HepG2 (cell line): ENCODE data around the gene TPRKB. TPM values are rescaled to one million over a fixed set of nuclear protein-coding genes. Genes with fewer than 3 reads are reported as not detected.

Experiments
- ATAC-seq: fragments of 200-7000 bp; cut with Tn5 transposase; 3 replicates; pipeline ENCODE4 v1.9.1; 2020; ENCODE audit warnings: mild to moderate bottlenecking, moderate library complexity
- BruUV-seq: library from RNA; stranded (reverse); fragments of 400-500 nt; replicated peaks from 2 replicates; lab custom pipeline; 2021; lab: Mats Ljungman, UMichigan
- CTCF ChIA-PET: fragments of 300-600 bp; formaldehyde crosslinking; extraction: SDS; loops from one replicate; lab custom pipeline; 2021; ENCODE audit warnings: low total read pairs, inconsistent platforms, low intra/inter-chr PET ratio; lab: Yijun Ruan, JAX
- POLR2A ChIA-PET: fragments of 350-600 bp; sonication (Branson Sonifier 250); formaldehyde crosslinking; loops from one replicate; lab custom pipeline; 2020; ENCODE audit warnings: antibody characterized with exemption, inconsistent platforms; lab: Yijun Ruan, JAX
- DNase-seq: peaks from one replicate; pipeline ENCODE4 v3.0.0-alpha.2; 2015; ENCODE audit warnings: low spot score
- FAIRE-seq: peaks from 3 replicates; lab custom pipeline; 2011; peaks lifted over from hg19 to GRCh38; lab: Jason Lieb, UNC
- H2AFZ ChIP-seq: one replicate; pipeline ENCODE4 v1.6.1; 2011; ENCODE audit warnings: low read length, inconsistent platforms
- H3K27ac ChIP-seq: fragments of 300-600 bp; 3 replicates; pipeline ENCODE4 v1.8.0; 2011; ENCODE audit warnings: mixed run types, mild to moderate bottlenecking, mixed read lengths, low read length, inconsistent platforms; ENCODE audit not compliant: insufficient read depth; ENCODE audit errors: extremely low read length
- H3K27me3 ChIP-seq, 2 experiments: fragments of 200-600 bp in 1 of 2; 2 replicates in 1 of 2; 3 replicates in 1 of 2; pipeline versions ENCODE4 v1.6.0 to v1.8.0; 2011; ENCODE audit warnings: low read length in 2 of 2, mild to moderate bottlenecking in 2 of 2, moderate library complexity in 2 of 2, inconsistent platforms in 1 of 2; ENCODE audit not compliant: insufficient read depth in 2 of 2, control insufficient read depth in 1 of 2
- H3K36me3 ChIP-seq, 2 experiments: fragments of 200-600 bp in 1 of 2; replicated peaks in 1 of 2; 2 replicates in 1 of 2; 3 replicates in 1 of 2; pipeline versions ENCODE4 v1.5.1 to v1.8.0; 2011; ENCODE audit warnings: low read length in 2 of 2, inconsistent platforms in 1 of 2; ENCODE audit not compliant: insufficient read depth in 2 of 2, control insufficient read depth in 1 of 2
- H3K4me1 ChIP-seq: 2 replicates; pipeline ENCODE4 v1.5.1; 2012; ENCODE audit warnings: low read length, inconsistent platforms; ENCODE audit not compliant: insufficient read depth
- H3K4me2 ChIP-seq: 2 replicates; pipeline ENCODE4 v1.6.0; 2011; ENCODE audit warnings: low read depth, low read length, inconsistent platforms
- H3K4me3 ChIP-seq, 3 experiments: fragments of 200-600 bp in 1 of 3; sonication (generic), shearing (Covaris generic) in 1 of 3; replicated peaks in 1 of 3; 2 replicates each; pipeline ENCODE4 v1.5.1; 2011 to 2016; ENCODE audit warnings: low read length in 3 of 3, inconsistent platforms in 2 of 3, low read depth in 2 of 3, mild to moderate bottlenecking in 2 of 3, control low read depth in 1 of 3, mixed read lengths in 1 of 3; ENCODE audit not compliant: insufficient read depth in 1 of 3
- H3K79me2 ChIP-seq: one replicate; pipeline ENCODE4 v1.6.1; 2011; ENCODE audit warnings: low read length, inconsistent platforms; ENCODE audit not compliant: insufficient read depth
- H3K9ac ChIP-seq: 2 replicates; pipeline ENCODE4 v1.6.0; 2011; ENCODE audit warnings: mild to moderate bottlenecking, low read depth, low read length, inconsistent platforms; ENCODE audit not compliant: insufficient read depth
- H3K9me3 ChIP-seq: 2 replicates; pipeline ENCODE4 v1.5.1; 2012; ENCODE audit warnings: mild to moderate bottlenecking, low read length
- H4K20me1 ChIP-seq: 2 replicates; pipeline ENCODE4 v1.6.0; 2011; ENCODE audit warnings: inconsistent platforms, mild to moderate bottlenecking, low read length, moderate library complexity; ENCODE audit not compliant: insufficient read depth
- JUNB ChIP-seq: sonication (generic); formaldehyde crosslinking; IDR thresholded peaks from 2 replicates; pipeline ENCODE4 v1.8.0; 2022; ENCODE audit warnings: missing genetic modification reagents, mild to moderate bottlenecking, borderline replicate concordance
- KDM5B ChIP-seq: sonication (generic); formaldehyde crosslinking; IDR thresholded peaks from 2 replicates; pipeline ENCODE4 v1.4.0; 2020; ENCODE audit warnings: missing genetic modification reagents, mild to moderate bottlenecking, borderline replicate concordance
- PHF8 ChIP-seq: sonication (generic); formaldehyde crosslinking; IDR thresholded peaks from 2 replicates; pipeline ENCODE4 v1.5.0; 2020; ENCODE audit warnings: missing genetic modification reagents
- SCMH1 ChIP-seq: sonication (generic); formaldehyde crosslinking; IDR thresholded peaks from 2 replicates; pipeline ENCODE4 v1.9.0; 2021; ENCODE audit warnings: missing genetic modification reagents, mild to moderate bottlenecking, borderline replicate concordance
- SRY ChIP-seq: sonication (generic); formaldehyde crosslinking; IDR thresholded peaks from 2 replicates; pipeline ENCODE4 v1.8.0; 2022; ENCODE audit warnings: mild to moderate bottlenecking, missing genetic modification reagents
- TBP ChIP-seq: sonication (generic); formaldehyde crosslinking; IDR thresholded peaks from 2 replicates; pipeline ENCODE4 v1.5.0; 2020; ENCODE audit warnings: missing genetic modification reagents
- ZNF124 ChIP-seq: sonication (generic); formaldehyde crosslinking; IDR thresholded peaks from 2 replicates; pipeline ENCODE4 v1.4.0; 2020; ENCODE audit warnings: missing genetic modification reagents
- ZNF235 ChIP-seq: sonication (generic); formaldehyde crosslinking; IDR thresholded peaks from 2 replicates; pipeline ENCODE4 v1.8.1; 2023; ENCODE audit warnings: mild to moderate bottlenecking, missing genetic modification reagents, borderline replicate concordance
- WGBS: methylation state at CpG from one replicate; pipeline ENCODE4 v1.1.6; 2017; ENCODE audit warnings: low lambda C conversion rate; 5-methylcytosine and 5-hydroxymethylcytosine counted together
- in situ Hi-C: cut with HindIII; loops from 2 replicates; pipeline ENCODE4 v1.10.0; 2017; ENCODE audit warnings: low pct_unique_long_range_greater_than_20kb; ENCODE audit not compliant: extremely low pct_ligation_motif_present
- intact Hi-C: fragments of 100-400 bp; cut with micrococcal nuclease; formaldehyde crosslinking; loops from one replicate; pipeline ENCODE4 v1.10.0; 2022; ENCODE audit not compliant: unreplicated experiment
- polyA plus RNA-seq, 8 experiments: library from polyadenylated mRNA; depleted of rRNA in 3 of 8; stranded (reverse) in 7 of 8; unstranded in 1 of 8; fragments of >200 nt; fragmentation: Illumina TruSeq in 4 of 8; extraction: Trizol in 4 of 8; gene quantifications; 2 replicates each; pipeline versions ENCODE4 v1.2.1 to v1.2.3, GENCODE V29; 2011 to 2016; ENCODE audit warnings: low read depth in 4 of 8, missing spikeins in 1 of 8, mixed read lengths in 1 of 8; ENCODE audit not compliant: insufficient read depth in 1 of 8
- total RNA-seq, 5 experiments: library from RNA; depleted of rRNA; stranded (reverse); fragments of >200 nt; fragmentation: Illumina TruSeq; extraction: Trizol; gene quantifications; 2 replicates each; pipeline ENCODE4 v1.2.3, GENCODE V29; 2016; ENCODE audit warnings: low read depth in 1 of 5
- TF ChIP-seq, protein P1 (sequence below): sonication (generic); formaldehyde crosslinking; IDR thresholded peaks from 2 replicates; pipeline ENCODE4 v1.4.0; 2020; ENCODE audit warnings: missing genetic modification reagents, borderline replicate concordance

TPRKB gene
- total and polyA plus RNA-seq, 2 of the 13 experiments (the other 11 are each of a cell fraction or from before 2014, with no cell fraction given), result 32.0 to 58.0 TPM

DNA sequence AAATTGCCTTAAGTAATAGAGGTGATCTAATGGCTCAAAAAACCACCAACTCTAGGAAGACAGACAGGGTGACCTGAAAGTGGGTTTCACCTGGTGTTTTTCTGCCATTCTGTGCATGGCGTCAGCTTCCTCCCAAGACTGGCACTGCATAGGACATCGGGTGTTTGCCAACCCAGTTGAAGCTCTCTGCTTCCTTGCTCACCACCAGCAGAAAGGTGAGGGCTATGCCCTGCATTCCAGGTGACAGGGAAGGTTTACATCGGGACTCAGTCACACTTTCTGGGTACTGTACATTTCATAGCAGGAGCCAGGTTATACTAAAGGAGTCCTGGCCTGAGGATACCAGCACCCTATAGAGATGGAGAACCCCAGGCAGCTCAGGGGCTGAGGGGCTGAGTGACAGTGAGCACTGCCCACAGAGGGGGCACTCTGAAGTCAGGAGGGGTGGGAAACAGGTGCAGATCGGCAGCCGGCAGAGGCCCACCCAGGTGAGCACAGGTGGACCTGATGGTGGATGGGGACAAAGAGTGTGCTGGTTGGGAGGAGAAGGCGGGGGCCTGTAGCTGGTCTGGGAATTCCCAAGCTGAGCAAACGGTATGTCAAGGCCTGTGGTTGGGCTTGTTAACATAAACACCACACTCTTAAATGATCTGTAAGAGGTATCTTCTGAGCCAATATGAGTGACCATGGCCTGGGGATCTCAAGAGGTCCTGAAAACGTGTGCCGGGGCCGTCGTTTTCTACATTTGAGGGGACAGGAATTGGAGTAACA lies 18.1 kb downstream of the TPRKB start:
- no peak overlapping the region for H3K27ac ChIP-seq
- H3K4me3 ChIP-seq, result no peak overlapping the region
- no peaks in the 10 kb centered on the region; a peak in 1 of 5 replicates for H3K27me3 ChIP-seq
- H4K20me1 ChIP-seq, result no peaks in the 10 kb centered on the region
- peak; percentile 13 for ATAC-seq
- no peaks in the 10 kb centered on the region for H3K79me2 ChIP-seq
- no TSS peak for BruUV-seq
- peaks cover 19% of the 10 kb centered on the region for H3K4me1 ChIP-seq
- 30% methylated on average over 11 of the region's 11 CpGs for WGBS
- in situ Hi-C loops (no loop called here), intact Hi-C loops (no loop called here)
- CTCF ChIA-PET, result no interaction called here
- no peak overlapping the region for H3K4me2 ChIP-seq
- DNase-seq, result no peak
- POLR2A ChIA-PET, result no interaction called here
- H3K36me3 ChIP-seq, result no peaks in the 10 kb centered on the region
- H3K9ac ChIP-seq, result no peak overlapping the region
- H3K9me3 ChIP-seq, result no peaks in the 10 kb centered on the region
- no peak for FAIRE-seq
- 0 out of 2 replicates have a peak, but pooled peaks have one; percentile 50 for TF ChIP-seq ZNF235
- TF ChIP-seq KDM5B, result 0 out of 2 replicates have a peak, but pooled peaks have one; percentile 34
- no peak for TF ChIP-seq SRY (CRISPR knock-in tag)
- TF ChIP-seq SCMH1 (CRISPR knock-in tag), result no peak
- H2AFZ ChIP-seq, result no peak overlapping the region

DNA sequence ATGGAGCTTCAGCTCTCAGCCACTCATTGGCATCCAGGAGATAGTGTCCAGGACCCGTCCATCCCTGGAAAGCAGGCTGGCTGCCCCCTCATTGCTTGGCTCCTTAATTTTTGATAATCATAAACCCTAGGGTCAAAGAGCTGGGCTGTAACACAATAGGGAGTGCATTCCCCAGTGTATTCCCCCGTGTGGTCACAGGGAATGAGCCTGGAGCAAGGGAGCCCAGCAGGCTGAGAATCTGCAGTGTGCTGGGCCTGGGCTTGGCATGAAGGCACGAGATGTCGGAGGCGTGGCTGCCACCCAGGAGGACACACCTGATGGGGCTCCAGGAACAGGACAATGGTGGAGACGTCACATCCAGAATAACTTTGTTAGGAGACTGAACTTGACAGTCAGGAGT lies 18.7 kb downstream of the TPRKB start:
- Histone ChIP-seq H3K27me3 (no peaks in the 10 kb centered on the region; a peak in 1 of 5 replicates), H2AFZ (no peak overlapping the region), H3K79me2 (no peaks in the 10 kb centered on the region), H3K27ac (no peak overlapping the region), H3K9ac (no peak overlapping the region), H3K36me3 (no peaks in the 10 kb centered on the region), H3K4me1 (peaks cover 19% of the 10 kb centered on the region), H3K4me2 (no peak overlapping the region), H3K4me3 (no peak overlapping the region), H4K20me1 (no peaks in the 10 kb centered on the region), H3K9me3 (no peaks in the 10 kb centered on the region)
- CTCF ChIA-PET, result no interaction called here
- TF ChIP-seq TBP (no peak), PHF8 (no peak), JUNB (CRISPR knock-in tag) (no peak), ZNF124 (CRISPR knock-in tag) (no peak)
- TF ChIP-seq, protein P1, sequence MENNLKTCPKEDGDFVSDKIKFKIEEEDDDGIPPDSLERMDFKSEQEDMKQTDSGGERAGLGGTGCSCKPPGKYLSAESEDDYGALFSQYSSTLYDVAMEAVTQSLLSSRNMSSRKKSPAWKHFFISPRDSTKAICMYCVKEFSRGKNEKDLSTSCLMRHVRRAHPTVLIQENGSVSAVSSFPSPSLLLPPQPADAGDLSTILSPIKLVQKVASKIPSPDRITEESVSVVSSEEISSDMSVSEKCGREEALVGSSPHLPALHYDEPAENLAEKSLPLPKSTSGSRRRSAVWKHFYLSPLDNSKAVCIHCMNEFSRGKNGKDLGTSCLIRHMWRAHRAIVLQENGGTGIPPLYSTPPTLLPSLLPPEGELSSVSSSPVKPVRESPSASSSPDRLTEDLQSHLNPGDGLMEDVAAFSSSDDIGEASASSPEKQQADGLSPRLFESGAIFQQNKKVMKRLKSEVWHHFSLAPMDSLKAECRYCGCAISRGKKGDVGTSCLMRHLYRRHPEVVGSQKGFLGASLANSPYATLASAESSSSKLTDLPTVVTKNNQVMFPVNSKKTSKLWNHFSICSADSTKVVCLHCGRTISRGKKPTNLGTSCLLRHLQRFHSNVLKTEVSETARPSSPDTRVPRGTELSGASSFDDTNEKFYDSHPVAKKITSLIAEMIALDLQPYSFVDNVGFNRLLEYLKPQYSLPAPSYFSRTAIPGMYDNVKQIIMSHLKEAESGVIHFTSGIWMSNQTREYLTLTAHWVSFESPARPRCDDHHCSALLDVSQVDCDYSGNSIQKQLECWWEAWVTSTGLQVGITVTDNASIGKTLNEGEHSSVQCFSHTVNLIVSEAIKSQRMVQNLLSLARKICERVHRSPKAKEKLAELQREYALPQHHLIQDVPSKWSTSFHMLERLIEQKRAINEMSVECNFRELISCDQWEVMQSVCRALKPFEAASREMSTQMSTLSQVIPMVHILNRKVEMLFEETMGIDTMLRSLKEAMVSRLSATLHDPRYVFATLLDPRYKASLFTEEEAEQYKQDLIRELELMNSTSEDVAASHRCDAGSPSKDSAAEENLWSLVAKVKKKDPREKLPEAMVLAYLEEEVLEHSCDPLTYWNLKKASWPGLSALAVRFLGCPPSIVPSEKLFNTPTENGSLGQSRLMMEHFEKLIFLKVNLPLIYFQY (CRISPR knock-in tag), result no peak
- DNase-seq (no peak), ATAC-seq (peak; percentile 33), FAIRE-seq (no peak)
- intact Hi-C loops (no loop called here), in situ Hi-C loops (no loop called here)
- POLR2A ChIA-PET, result no interaction called here
- 30% methylated on average over 6 of the region's 6 CpGs for WGBS
- BruUV-seq, result no TSS peak
